Neuron (in vitro differentiated cells): Measurements from ENCODE around the gene VAMP4.
"Not testable (repeated sequence)": the region's sequence is repeated elsewhere in the genome, so short reads cannot be mapped to it uniquely, and the experiment has no call there.

Experiments
- H2AFZ ChIP-seq: one replicate; pipeline ENCODE4 v1.6.1; 2013; ENCODE audit warnings: low read depth, mild to moderate bottlenecking, inconsistent platforms, low read length, moderate library complexity
- H3K27me3 ChIP-seq: one replicate; pipeline ENCODE4 v1.6.1; 2013; ENCODE audit warnings: low read length; ENCODE audit not compliant: insufficient read depth
- H3K36me3 ChIP-seq: one replicate; pipeline ENCODE4 v1.6.1; 2013; ENCODE audit warnings: low read length; ENCODE audit not compliant: insufficient read depth
- H3K4me1 ChIP-seq: one replicate; pipeline ENCODE4 v1.6.1; 2013; ENCODE audit warnings: low read length; ENCODE audit not compliant: insufficient read depth
- H3K4me3 ChIP-seq: 2 replicates; pipeline ENCODE4 v1.5.1; 2013; ENCODE audit warnings: mild to moderate bottlenecking, low read length, moderate library complexity
- H3K9me3 ChIP-seq: one replicate; pipeline ENCODE4 v1.6.1; 2013; ENCODE audit warnings: low read length

VAMP4 gene

GRCh38 chr1:171666114-171666769 is 75.6 kb downstream of the VAMP4 start:
- H3K9me3 ChIP-seq, result no peaks in the 10 kb centered on the region
- H3K4me3 ChIP-seq, result no peak overlapping the region
- H3K4me1 ChIP-seq, result peaks cover 2% of the 10 kb centered on the region
- H2AFZ ChIP-seq, result no peak overlapping the region
- no peaks in the 10 kb centered on the region for H3K36me3 ChIP-seq
- H3K27me3 ChIP-seq, result peaks cover 7% of the 10 kb centered on the region

GRCh38 chr1:171664976-171665375 is 76.9 kb downstream of the VAMP4 start:
- Histone ChIP-seq H2AFZ (no peak overlapping the region), H3K9me3 (no peaks in the 10 kb centered on the region), H3K36me3 (no peaks in the 10 kb centered on the region), H3K27me3 (peaks cover 7% of the 10 kb centered on the region), H3K4me1 (peaks cover 3% of the 10 kb centered on the region), H3K4me3 (no peak overlapping the region)

GRCh38 chr1:171663854-171664575 is 77.8 kb downstream of the VAMP4 start:
- Histone ChIP-seq H3K27me3 (peaks cover 7% of the 10 kb centered on the region), H3K4me1 (peaks cover 3% of the 10 kb centered on the region), H2AFZ (no peak overlapping the region), H3K4me3 (no peak overlapping the region), H3K36me3 (no peaks in the 10 kb centered on the region), H3K9me3 (no peaks in the 10 kb centered on the region)

- Histone ChIP-seq H3K27me3 (peaks cover 7% of the 10 kb centered on the region), H3K36me3 (no peaks in the 10 kb centered on the region), H2AFZ (no peak overlapping the region), H3K4me3 (no peak overlapping the region), H3K9me3 (no peaks in the 10 kb centered on the region), H3K4me1 (peaks cover 3% of the 10 kb centered on the region)
Measured at GRCh38 chr1:171663036-171663853, 78.6 kb downstream of the VAMP4 start.

- no peak overlapping the region for H2AFZ ChIP-seq
- no peak overlapping the region for H3K4me3 ChIP-seq
- H3K36me3 ChIP-seq, result no peaks in the 10 kb centered on the region
- peaks cover 7% of the 10 kb centered on the region for H3K27me3 ChIP-seq
- H3K4me1 ChIP-seq, result peaks cover 3% of the 10 kb centered on the region
- H3K9me3 ChIP-seq, result no peaks in the 10 kb centered on the region
Measured at GRCh38 chr1:171661076-171661650, 80.7 kb downstream of the VAMP4 start.

- H3K4me1 ChIP-seq, H3K9me3 ChIP-seq, H3K36me3 ChIP-seq, H2AFZ ChIP-seq, H3K4me3 ChIP-seq, H3K27me3 ChIP-seq: not testable (repeated sequence)
Measured at GRCh38 chr1:171656206-171656605, 85.7 kb downstream of the VAMP4 start.

GRCh38 chr1:171655746-171656116 is 86.1 kb downstream of the VAMP4 start:
- no peaks in the 10 kb centered on the region for H3K9me3 ChIP-seq
- no peak overlapping the region for H2AFZ ChIP-seq
- H3K4me1 ChIP-seq, result no peaks in the 10 kb centered on the region
- no peak overlapping the region for H3K4me3 ChIP-seq
- H3K36me3 ChIP-seq, result no peaks in the 10 kb centered on the region
- peaks cover 4% of the 10 kb centered on the region for H3K27me3 ChIP-seq

GRCh38 chr1:171654942-171655745 is 86.7 kb downstream of the VAMP4 start:
- H3K4me1 ChIP-seq, result no peaks in the 10 kb centered on the region
- H2AFZ ChIP-seq, result no peak overlapping the region
- H3K36me3 ChIP-seq, result no peaks in the 10 kb centered on the region
- H3K4me3 ChIP-seq, result no peak overlapping the region
- H3K27me3 ChIP-seq, result peaks cover 4% of the 10 kb centered on the region
- no peaks in the 10 kb centered on the region for H3K9me3 ChIP-seq

- Histone ChIP-seq H3K36me3 (no peaks in the 10 kb centered on the region), H3K4me3 (no peak overlapping the region), H2AFZ (no peak overlapping the region), H3K9me3 (no peaks in the 10 kb centered on the region), H3K27me3 (peaks cover 4% of the 10 kb centered on the region), H3K4me1 (no peaks in the 10 kb centered on the region)
Measured at GRCh38 chr1:171654201-171654941, 87.5 kb downstream of the VAMP4 start.

GRCh38 chr1:171653796-171654195 is 88.1 kb downstream of the VAMP4 start:
- no peaks in the 10 kb centered on the region for H3K36me3 ChIP-seq
- no peak overlapping the region for H2AFZ ChIP-seq
- H3K9me3 ChIP-seq, result no peaks in the 10 kb centered on the region
- H3K4me1 ChIP-seq, result no peaks in the 10 kb centered on the region
- H3K27me3 ChIP-seq, result peaks cover 4% of the 10 kb centered on the region
- no peak overlapping the region for H3K4me3 ChIP-seq

GRCh38 chr1:171652234-171652822 is 89.5 kb downstream of the VAMP4 start, which contains the start of gene MYOC:
Gene MYOC (minus strand): TSS chr1:171652688. CDS start chr1:171652611, 77 bp downstream.
- no peaks in the 10 kb centered on the region for H3K4me1 ChIP-seq
- H3K4me3 ChIP-seq, result no peak within 1 kb of the TSS
- peaks cover 4% of the 10 kb centered on the region for H3K27me3 ChIP-seq
- H2AFZ ChIP-seq, result no peak within 1 kb of the TSS
- no peaks in the 10 kb centered on the region for H3K36me3 ChIP-seq
- no peaks in the 10 kb centered on the region for H3K9me3 ChIP-seq
